Vein endothelial cell (primary cell): Measurements from ENCODE around the gene SCNM1. TPM values are rescaled to one million over a fixed set of nuclear protein-coding genes. Genes with fewer than 3 reads are reported as not detected.

Source experiments
- total RNA-seq: library from RNA; depleted of rRNA; stranded (reverse); fragments of >200 nt; gene quantifications from 2 replicates; pipeline ENCODE4 v1.2.3, GENCODE V29; 2012

The SCNM1 gene, protein sequence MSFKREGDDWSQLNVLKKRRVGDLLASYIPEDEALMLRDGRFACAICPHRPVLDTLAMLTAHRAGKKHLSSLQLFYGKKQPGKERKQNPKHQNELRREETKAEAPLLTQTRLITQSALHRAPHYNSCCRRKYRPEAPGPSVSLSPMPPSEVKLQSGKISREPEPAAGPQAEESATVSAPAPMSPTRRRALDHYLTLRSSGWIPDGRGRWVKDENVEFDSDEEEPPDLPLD
- 30.4 and 33.4 TPM in 2 replicates for total RNA-seq

DNA sequence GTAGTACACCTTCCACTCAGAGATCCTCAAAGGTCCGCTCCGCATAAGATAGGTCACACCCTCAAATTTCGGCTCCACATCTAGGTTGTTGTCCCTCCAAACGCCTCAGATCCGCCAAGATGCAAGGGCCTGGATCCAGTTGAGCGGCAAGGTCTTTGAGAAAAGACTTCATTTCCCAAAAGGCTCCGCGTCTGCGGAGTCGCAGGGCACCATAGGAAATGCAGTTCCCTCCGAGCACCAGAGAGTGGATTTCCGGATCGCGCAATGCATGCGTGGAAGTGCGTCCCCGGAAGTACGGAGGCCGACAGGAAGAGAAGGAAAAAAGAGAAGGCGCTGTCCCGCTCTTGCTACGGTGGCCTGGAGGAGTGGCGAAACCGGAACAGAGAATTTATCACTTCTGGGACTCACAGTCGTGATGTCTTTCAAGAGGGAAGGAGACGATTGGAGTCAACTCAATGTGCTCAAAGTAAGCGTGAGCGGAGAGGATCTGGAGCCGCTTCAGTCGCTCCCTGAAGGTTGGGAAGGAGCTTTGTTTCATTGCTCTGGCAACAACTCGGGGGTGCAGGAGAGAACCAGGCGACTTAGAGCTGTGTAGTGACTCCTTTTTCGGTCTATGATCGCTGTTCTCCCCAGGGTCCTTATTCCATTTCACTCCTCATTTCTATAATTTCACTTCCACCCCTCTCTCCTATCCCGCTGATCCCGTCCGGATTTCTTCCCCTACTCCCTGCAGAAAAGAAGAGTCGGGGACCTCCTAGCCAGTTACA lies at the start of gene SCNM1, which contains the start of gene LYSMD1:
Gene SCNM1 (plus strand): TSS at position 407 of the 767 bp plus-strand sequence. CDS start 9 bp downstream, at position 416.
Gene LYSMD1 (minus strand): TSS at position 165 of the 767 bp plus-strand sequence. CDS start 644 bp downstream, outside the sequence.

DNA sequence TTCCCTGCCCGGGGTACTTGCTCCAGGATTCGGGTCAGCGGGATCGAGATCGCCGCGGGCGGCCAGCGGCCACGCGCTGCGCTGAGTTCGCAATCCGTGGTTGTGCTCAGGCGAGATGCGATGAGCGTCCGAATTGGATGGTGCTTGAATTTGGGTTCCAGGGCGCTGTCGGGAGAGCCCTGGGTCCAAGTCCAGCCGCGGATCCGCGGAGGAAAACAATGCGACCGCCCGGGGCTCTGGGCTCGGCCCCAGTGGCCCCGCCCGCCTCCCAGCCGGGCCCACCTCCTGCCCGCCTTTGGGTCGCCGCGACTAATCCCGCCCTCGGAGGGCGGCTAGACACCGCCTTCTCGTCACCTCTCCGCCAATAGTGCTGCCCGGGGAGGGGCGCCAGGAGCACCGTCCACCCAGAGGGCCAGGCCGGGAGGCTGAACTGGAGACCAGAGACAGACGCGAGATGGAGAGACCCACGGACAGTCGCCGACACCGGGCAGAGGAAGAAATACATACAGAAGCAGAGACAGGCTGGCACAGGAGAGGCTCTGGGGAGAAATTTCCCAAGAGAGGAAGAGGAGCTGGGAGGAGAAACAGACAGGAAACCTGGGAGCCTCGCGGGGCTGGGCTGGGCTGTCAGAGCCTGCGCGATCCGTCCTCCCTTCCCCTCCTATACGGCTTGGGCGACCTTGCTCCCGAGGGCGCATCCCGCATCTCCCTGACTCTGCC lies 19.4 kb upstream of the SCNM1 start, which contains the start of gene SEMA6C:
Gene SEMA6C (minus strand): TSS at position 220 of the 720 bp plus-strand sequence. CDS start 4,010 bp downstream, outside the sequence.

DNA sequence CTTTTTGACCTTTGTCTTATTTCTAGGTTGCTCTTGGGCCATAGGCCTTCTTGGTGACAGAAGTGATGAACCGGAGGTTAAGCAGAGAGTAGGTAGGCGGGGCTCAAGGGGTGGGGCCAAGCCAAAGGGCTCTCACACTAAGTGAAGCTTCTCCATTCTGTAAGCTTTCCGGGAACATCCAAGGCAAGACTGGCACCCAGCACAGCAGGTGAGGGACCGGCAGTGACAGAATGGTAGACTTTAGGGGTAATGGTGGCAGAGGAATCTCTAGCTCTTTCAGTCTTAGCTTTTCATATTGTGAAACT lies 9.5 kb upstream of the SCNM1 start, which contains the start of gene TNFAIP8L2:
Gene TNFAIP8L2 (plus strand): TSS at position 135 of the 305 bp plus-strand sequence. CDS start 2,049 bp downstream, outside the sequence.

DNA sequence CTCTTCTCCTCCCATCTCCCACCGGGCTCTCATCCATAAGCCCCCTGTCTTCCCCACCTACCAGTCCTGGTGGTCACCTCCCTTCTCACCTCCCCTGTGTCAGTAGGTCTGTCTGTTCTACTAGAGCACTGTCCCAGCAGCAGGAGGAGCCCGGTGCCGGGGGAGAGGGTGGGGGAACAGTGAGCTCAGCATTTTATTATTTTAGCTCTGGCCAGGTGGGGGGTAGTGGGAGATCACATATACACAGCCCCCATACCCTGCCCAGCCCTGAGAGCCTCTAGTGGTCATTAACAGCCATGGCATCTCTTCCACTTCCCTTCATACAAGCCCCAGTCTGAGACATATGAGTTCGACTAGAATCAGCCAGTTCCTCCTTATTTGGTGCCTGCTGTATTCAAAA lies 9.9 kb downstream of the SCNM1 start, which contains the start of gene TMOD4:
Gene TMOD4 (minus strand): TSS at position 119 of the 400 bp plus-strand sequence. CDS start 1,106 bp downstream, outside the sequence.

GRCh38 chr1:151189637-151190445 lies 23.9 kb downstream of the SCNM1 start, which contains the start of gene VPS72:
Gene VPS72, minus strand, starts transcription at chr1:151190197. Its CDS starts 76 bp downstream, at chr1:151190121.

DNA sequence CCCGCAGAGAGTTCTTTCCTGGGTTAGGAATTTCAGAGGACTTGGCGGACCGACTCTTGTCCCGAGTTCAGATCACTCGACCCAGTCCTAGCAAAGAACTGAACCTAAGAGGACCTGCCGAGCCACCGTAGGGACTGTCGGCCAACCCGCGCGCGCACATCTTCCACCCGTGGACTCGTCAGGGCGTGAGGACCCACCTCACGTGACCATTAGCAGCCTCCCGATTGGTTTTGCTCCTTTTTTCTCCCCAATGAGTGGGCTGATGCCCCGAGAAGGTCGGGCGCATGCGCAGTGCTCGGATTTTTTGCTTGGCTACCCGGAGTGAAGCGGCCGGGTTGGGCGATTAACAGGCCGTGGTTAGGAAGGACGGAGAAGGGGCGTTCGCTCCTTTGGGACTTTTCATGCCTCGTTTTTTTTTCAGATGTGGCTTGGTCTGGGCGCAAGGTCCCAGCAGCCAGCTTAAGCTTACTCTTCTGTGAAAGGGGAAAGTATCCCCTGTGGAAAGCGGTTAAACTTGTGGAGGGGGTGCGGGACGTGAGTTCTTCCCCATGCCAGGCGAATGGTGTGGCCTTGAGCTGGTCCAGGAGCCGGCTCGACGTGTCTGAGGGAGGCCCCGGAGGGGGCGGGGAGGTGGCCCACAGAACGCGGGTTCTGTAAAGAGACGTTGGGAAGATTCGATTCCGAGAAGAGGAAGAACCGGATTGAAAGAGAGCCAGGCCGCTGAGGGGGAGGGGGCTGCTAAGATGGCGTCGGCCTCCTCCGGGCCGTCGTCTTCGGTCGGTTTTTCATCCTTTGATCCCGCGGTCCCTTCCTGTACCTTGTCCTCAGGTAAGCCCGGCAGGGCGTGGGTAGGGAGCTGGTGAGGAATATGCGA lies 32.5 kb downstream of the SCNM1 start, which contains the start of gene PIP5K1A:
Gene PIP5K1A (plus strand): TSS at position 299 of the 874 bp plus-strand sequence. CDS start 445 bp downstream, at position 744.

Other genes starting within 250 kb of the SCNM1 start
- 44.4 and 45.6 TPM in 2 replicates for gene SETDB1, start 239.8 kb upstream of the SCNM1 start, total RNA-seq
- gene CERS2, start 191.3 kb upstream of the SCNM1 start, total RNA-seq: 129 and 138 TPM in 2 replicates
- gene ANXA9, start 183.9 kb upstream of the SCNM1 start, total RNA-seq: not detected in 2 replicates
- gene MINDY1, start 159.2 kb upstream of the SCNM1 start, total RNA-seq: 13.6 and 15.4 TPM in 2 replicates
- gene PRUNE1, start 157.7 kb upstream of the SCNM1 start, total RNA-seq: 6.4 and 8.8 TPM in 2 replicates
- gene BNIPL, start 129.6 kb upstream of the SCNM1 start, total RNA-seq: not detected in 2 replicates
- gene C1orf56, start 118.4 kb upstream of the SCNM1 start, total RNA-seq: 2.5 and 2.6 TPM in 2 replicates
- 73.2 and 88.8 TPM in 2 replicates for gene CDC42SE1, start 106.5 kb upstream of the SCNM1 start, total RNA-seq
- 9.8 and 12.4 TPM in 2 replicates for gene MLLT11, start 105.7 kb upstream of the SCNM1 start, total RNA-seq
- gene GABPB2, start 95.4 kb upstream of the SCNM1 start, total RNA-seq: 4.6 and 6.8 TPM in 2 replicates
- 15.6 and 17.6 TPM in 2 replicates for gene SEMA6C, start 19.5 kb upstream of the SCNM1 start, total RNA-seq
- not detected in 2 replicates for gene TNFAIP8L2, start 9.5 kb upstream of the SCNM1 start, total RNA-seq
- gene LYSMD1, start 242 bp upstream of the SCNM1 start, total RNA-seq: 5.2 TPM in 2 replicates
- gene TMOD4, start 9.8 kb downstream of the SCNM1 start, total RNA-seq: not detected in 2 replicates
- gene VPS72, start 24.1 kb downstream of the SCNM1 start, total RNA-seq: 58.5 and 60.7 TPM in 2 replicates
- 57.8 and 58.0 TPM in 2 replicates for gene PIP5K1A, start 32.4 kb downstream of the SCNM1 start, total RNA-seq
- 132 and 160 TPM in 2 replicates for gene PSMD4, start 88.6 kb downstream of the SCNM1 start, total RNA-seq
- gene ZNF687, start 116.2 kb downstream of the SCNM1 start, total RNA-seq: 16.4 and 22.9 TPM in 2 replicates
- gene PI4KB, start 161.3 kb downstream of the SCNM1 start, total RNA-seq: 41.3 and 47.4 TPM in 2 replicates
- 51.3 and 54.9 TPM in 2 replicates for gene RFX5, start 181.1 kb downstream of the SCNM1 start, total RNA-seq
- gene SELENBP1, start 206.6 kb downstream of the SCNM1 start, total RNA-seq: 3.3 and 4.2 TPM in 2 replicates
- gene PSMB4, start 233.4 kb downstream of the SCNM1 start, total RNA-seq: 381 and 398 TPM in 2 replicates